K562 (cell line): ENCODE results near the gene IGSF9. TPM values are rescaled to one million over a fixed set of nuclear protein-coding genes. Genes with fewer than 3 reads are reported as not detected.

Experiments used
- ARID1B ChIP-seq: fragments of 450-650 bp; IDR thresholded peaks from 2 replicates; pipeline ENCODE4 v1.6.1; 2016; ENCODE audit warnings: antibody characterized with exemption, mild to moderate bottlenecking, inconsistent platforms
- ARNT ChIP-seq, 2 experiments: fragments of 450-650 bp; IDR thresholded peaks; 2 replicates each; pipeline ENCODE4 v1.6.1; 2016; ENCODE audit warnings: mild to moderate bottlenecking in 1 of 2
- ATF7 ChIP-seq: fragments of 450-650 bp; IDR thresholded peaks from 2 replicates; pipeline ENCODE4 v1.7.1; 2014; ENCODE audit warnings: mild to moderate bottlenecking, moderate library complexity
- CBFA2T2 ChIP-seq: fragments of 450-650 bp; conservative IDR thresholded peaks from 2 replicates; pipeline ENCODE4 v1.6.1; 2017; ENCODE audit warnings: mild to moderate bottlenecking
- CBFA2T3 ChIP-seq: fragments of 450-650 bp; IDR thresholded peaks from 2 replicates; pipeline ENCODE4 v1.6.1; 2017
- CTBP1 ChIP-seq: fragments of 450-650 bp; IDR thresholded peaks from 2 replicates; pipeline ENCODE4 v1.6.1; 2016; ENCODE audit warnings: borderline replicate concordance
- EP300 ChIP-seq: IDR thresholded peaks from 2 replicates; pipeline ENCODE4 v1.6.1; 2012; ENCODE audit warnings: low read length, improper control_type of control experiment
- FOXJ3 ChIP-seq: sonication (generic); formaldehyde crosslinking; IDR thresholded peaks from 2 replicates; pipeline ENCODE4 v1.4.0; 2020; ENCODE audit warnings: mild to moderate bottlenecking, missing genetic modification reagents
- FOXK2 ChIP-seq, 2 experiments: fragments of 450-650 bp; IDR thresholded peaks in 1 of 2; conservative IDR thresholded peaks in 1 of 2; 2 replicates each; pipeline ENCODE4 v1.6.1; 2016; ENCODE audit warnings: low read depth in 2 of 2, mild to moderate bottlenecking in 1 of 2
- HDAC1 ChIP-seq, 2 experiments: fragments of 450-650 bp; IDR thresholded peaks; 2 replicates each; pipeline ENCODE4 v1.6.1; 2016 to 2017; ENCODE audit warnings: inconsistent platforms in 1 of 2, mild to moderate bottlenecking in 1 of 2, moderate library complexity in 1 of 2
- JUN ChIP-seq, 2 experiments: sonication (generic) in 1 of 2; formaldehyde crosslinking in 1 of 2; IDR thresholded peaks; 2 replicates each; pipeline versions ENCODE4 v1.6.1 to v1.8.0; 2012 to 2022; ENCODE audit warnings: borderline replicate concordance in 2 of 2, mild to moderate bottlenecking in 2 of 2, improper control_type of control experiment in 1 of 2, low read depth in 1 of 2, low read length in 1 of 2, missing genetic modification reagents in 1 of 2
- JUND ChIP-seq, 2 experiments: IDR thresholded peaks; 2 replicates in 1 of 2; 3 replicates in 1 of 2; pipeline ENCODE4 v1.6.1; 2011; ENCODE audit warnings: borderline replicate concordance in 2 of 2, low read depth in 2 of 2, low read length in 2 of 2, improper control_type of control experiment in 1 of 2, missing biosample characterization in 1 of 2, missing genetic modification characterization in 1 of 2, missing genetic modification reagents in 1 of 2
- KAT2B ChIP-seq: IDR thresholded peaks from one replicate; pipeline ENCODE4 v1.6.1; 2012; ENCODE audit warnings: low read depth, mild to moderate bottlenecking, control low read depth, inconsistent platforms, low read length, moderate library complexity
- KLF16 ChIP-seq: IDR thresholded peaks from 2 replicates; pipeline ENCODE4 v1.6.1; 2016; ENCODE audit warnings: antibody characterized with exemption
- L3MBTL2 ChIP-seq: fragments of 450-650 bp; IDR thresholded peaks from 2 replicates; pipeline ENCODE4 v1.6.1; 2016; ENCODE audit warnings: mild to moderate bottlenecking, moderate library complexity
- NCOR1 ChIP-seq: fragments of 450-650 bp; IDR thresholded peaks from 2 replicates; pipeline ENCODE4 v1.6.1; 2016; ENCODE audit warnings: mild to moderate bottlenecking, moderate library complexity
- NFIC ChIP-seq: fragments of 450-650 bp; IDR thresholded peaks from 2 replicates; pipeline ENCODE4 v1.6.1; 2017; ENCODE audit warnings: mild to moderate bottlenecking, inconsistent platforms
- NFYB ChIP-seq: IDR thresholded peaks from 2 replicates; pipeline ENCODE4 v1.6.1; 2011; ENCODE audit warnings: mild to moderate bottlenecking, moderate library complexity; ENCODE audit not compliant: insufficient read length; ENCODE audit errors: extremely low read depth
- PHB ChIP-seq: fragments of 250-450 bp; sonication (Bioruptor Pico); IDR thresholded peaks from 2 replicates; pipeline ENCODE4 v1.5.0; 2021
- POLR2B ChIP-seq: fragments of 450-650 bp; IDR thresholded peaks from 2 replicates; pipeline ENCODE4 v1.6.1; 2018; ENCODE audit warnings: low read depth; ENCODE audit not compliant: partially characterized antibody
- RBBP5 ChIP-seq: fragments of 200-600 bp; sonication (generic); IDR thresholded peaks from 2 replicates; pipeline ENCODE4 v1.6.1; 2012; ENCODE audit warnings: borderline replicate concordance, mild to moderate bottlenecking, low read length, control low read depth, inconsistent platforms; ENCODE audit not compliant: insufficient read depth, poor library complexity, severe bottlenecking
- SOX6 ChIP-seq: fragments of 450-650 bp; IDR thresholded peaks from 2 replicates; pipeline ENCODE4 v1.6.1; 2014; ENCODE audit warnings: mild to moderate bottlenecking
- SRSF7 ChIP-seq: fragments of 200-400 bp; formaldehyde crosslinking; optimal IDR thresholded peaks from 2 replicates; pipeline ENCODE3; 2017; ENCODE audit warnings: mild to moderate bottlenecking, low read depth, low read length
- TCF3 ChIP-seq: sonication (generic); formaldehyde crosslinking; IDR thresholded peaks from 2 replicates; pipeline ENCODE4 v1.4.0; 2020; ENCODE audit warnings: mild to moderate bottlenecking, missing genetic modification reagents
- TEAD4 ChIP-seq, 2 experiments: sonication (generic) in 1 of 2; formaldehyde crosslinking in 1 of 2; IDR thresholded peaks; 2 replicates each; pipeline versions ENCODE4 v1.6.1 to v1.8.0; 2012 to 2022; ENCODE audit warnings: borderline replicate concordance in 1 of 2, inconsistent platforms in 1 of 2, low read length in 1 of 2, mild to moderate bottlenecking in 1 of 2, missing genetic modification reagents in 1 of 2
- USF2 ChIP-seq: sonication (generic); formaldehyde crosslinking; IDR thresholded peaks from 2 replicates; pipeline ENCODE4 v1.5.0; 2020; ENCODE audit warnings: missing genetic modification reagents
- ZBTB49 ChIP-seq: sonication (generic); formaldehyde crosslinking; IDR thresholded peaks from 2 replicates; pipeline ENCODE4 v1.8.0; 2022; ENCODE audit warnings: missing genetic modification reagents, mild to moderate bottlenecking, borderline replicate concordance
- ZZZ3 ChIP-seq: fragments of 450-650 bp; IDR thresholded peaks from 2 replicates; pipeline ENCODE4 v1.6.1; 2016; ENCODE audit warnings: antibody characterized with exemption, mild to moderate bottlenecking, moderate library complexity
- polyA plus RNA-seq, 8 experiments: library from polyadenylated mRNA; depleted of rRNA in 4 of 8; stranded (reverse) in 5 of 8; unstranded in 3 of 8; fragments of >200 nt; fragmentation: Nextera tagmentation in 2 of 8; fragmentation: Illumina TruSeq in 1 of 8; extraction: Ambion mirVana in 2 of 8; extraction: Trizol in 1 of 8; gene quantifications; 2 replicates each; pipeline versions ENCODE4 v1.2.1 to v1.2.3, GENCODE V29; 2011 to 2014; ENCODE audit warnings: inconsistent platforms in 1 of 8, missing spikeins in 1 of 8
- total RNA-seq, 7 experiments: library from RNA; depleted of rRNA in 6 of 7; stranded (reverse); fragments of >200 nt in 6 of 7; fragmentation: Illumina TruSeq in 2 of 7; extraction: Trizol in 2 of 7; gene quantifications; 2 replicates each; pipeline versions ENCODE4 v1.2.1 to v1.2.3, GENCODE V29; 2011 to 2021; ENCODE audit warnings: low replicate concordance in 1 of 7

The IGSF9 gene
- total and polyA plus RNA-seq, 9 of the 15 experiments (the other 6 are each of a cell fraction or from before 2014, with no cell fraction given): 0.03 to 0.29 (median 0.07) TPM; not detected in 1

GRCh38 chr1:159957824-159958268 lies 12.4 kb upstream of the IGSF9 start (continued):
- TF ChIP-seq HDAC1 (IDR thresholded peaks at IDR 0.05) (peak in 1 of 2 experiments; percentile 47; a peak in 1 of 4 replicates), ARNT (IDR thresholded peaks at IDR 0.05) (peak in 1 of 2 experiments; percentile 37; a peak in 1 of 4 replicates), SRSF7 (no peak), ATF7 (0 out of 2 replicates have a peak, but pooled peaks have one; percentile 24), NFIC (peak; percentile 65; the same call in 1 of the 2 replicates), PHB (0 out of 2 replicates have a peak, but pooled peaks have one; percentile 43), JUND (IDR thresholded peaks at IDR 0.05; ENCODE audit: borderline replicate concordance, low read depth, low read length) (0 out of 2 replicates have a peak, but pooled peaks have one; percentile 5), JUND (tag; IDR thresholded peaks at IDR 0.05; ENCODE audit: borderline replicate concordance, low read depth, low read length) (no peak; the same call in 2 of the 3 replicates), FOXK2 (conservative IDR thresholded peaks at IDR 0.05 in 1 of 2, IDR thresholded peaks at IDR 0.05 in 1 of 2; ENCODE audit: low read depth in 2 of 2) (0 out of 4 replicates have a peak, but pooled peaks have one; percentile 25), L3MBTL2 (0 out of 2 replicates have a peak, but pooled peaks have one; percentile 26), USF2 (CRISPR knock-in tag) (no peak), NFYB (no peak), ZBTB49 (CRISPR knock-in tag) (no peak), CBFA2T3 (peak; percentile 93), NCOR1 (peak; percentile 84), FOXJ3 (no peak), EP300 (peak; percentile 79), ZZZ3 (no peak), CTBP1 (peak; percentile 76; the same call in 1 of the 2 replicates), KLF16 (peak; percentile 80), CBFA2T2 (peak; percentile 88), JUN (IDR thresholded peaks at IDR 0.05; ENCODE audit: borderline replicate concordance, low read depth, low read length) (no peak), JUN (CRISPR knock-in tag; IDR thresholded peaks at IDR 0.05; ENCODE audit: borderline replicate concordance) (no peak), SOX6 (peak; percentile 69), RBBP5 (peak; percentile 57), TCF3 (CRISPR knock-in tag) (peak; percentile 87), ARID1B (peak; percentile 96), KAT2B (no peak), TEAD4 (IDR thresholded peaks at IDR 0.05; ENCODE audit: low read length) (peak; percentile 84), TEAD4 (CRISPR knock-in tag; IDR thresholded peaks at IDR 0.05; ENCODE audit: borderline replicate concordance) (no peak), POLR2B (no peak)
